Effector CD4-positive, alpha-beta T cell (primary cell): ENCODE results near the gene SERPINB3. TPM values are rescaled to one million over a fixed set of nuclear protein-coding genes. Genes with fewer than 3 reads are reported as not detected.
"Not testable (repeated sequence)": the region's sequence is repeated elsewhere in the genome, so short reads cannot be mapped to it uniquely, and the experiment has no call there.

Source experiments
- DNase-seq: peaks from one replicate; pipeline ENCODE4 v3.0.0-alpha.2; 2020
- total RNA-seq: gene quantifications from one replicate; lab custom pipeline; 2026; lab: John Stamatoyannopoulos, UW

SERPINB3 gene
- not detected for total RNA-seq

DNA sequence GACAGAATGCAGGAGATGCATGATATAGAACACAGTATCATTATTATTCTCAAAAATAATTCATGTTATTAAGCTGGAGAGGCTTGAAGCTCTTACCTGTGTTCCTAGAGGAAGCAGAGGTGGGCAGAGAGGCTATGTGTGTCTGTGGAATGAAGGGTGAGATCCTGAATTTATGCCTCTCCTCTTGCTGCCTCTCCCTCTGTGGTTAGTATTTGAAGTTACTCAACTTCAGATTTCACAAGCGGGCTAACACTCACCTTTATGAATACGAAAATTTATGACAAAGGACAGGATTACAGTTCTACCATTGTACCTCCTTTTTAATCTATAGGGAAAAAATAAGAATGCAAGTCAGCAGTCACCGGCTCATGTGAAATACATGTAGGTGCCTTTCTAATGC, at the start of gene SERPINB3:
SERPINB3 (minus strand) TSS at position 144 of the 400 bp plus-strand sequence. CDS start 677 bp downstream, outside the sequence.
- not testable (repeated sequence) for DNase-seq

GRCh38 chr18:63708650-63709049, 47.0 kb upstream of the SERPINB3 start:
- no peak for DNase-seq

GRCh38 chr18:63707816-63708215, 46.1 kb upstream of the SERPINB3 start:
- DNase-seq: no peak

GRCh38 chr18:63705401-63705800, 43.7 kb upstream of the SERPINB3 start:
- DNase-seq: no peak

GRCh38 chr18:63702660-63703059, 41.0 kb upstream of the SERPINB3 start, which contains the start of gene SERPINB11:
TSS of gene SERPINB11 (plus strand) at chr18:63702960. CDS start at chr18:63710194, 7,234 bp downstream.
- no peak for DNase-seq

DNA sequence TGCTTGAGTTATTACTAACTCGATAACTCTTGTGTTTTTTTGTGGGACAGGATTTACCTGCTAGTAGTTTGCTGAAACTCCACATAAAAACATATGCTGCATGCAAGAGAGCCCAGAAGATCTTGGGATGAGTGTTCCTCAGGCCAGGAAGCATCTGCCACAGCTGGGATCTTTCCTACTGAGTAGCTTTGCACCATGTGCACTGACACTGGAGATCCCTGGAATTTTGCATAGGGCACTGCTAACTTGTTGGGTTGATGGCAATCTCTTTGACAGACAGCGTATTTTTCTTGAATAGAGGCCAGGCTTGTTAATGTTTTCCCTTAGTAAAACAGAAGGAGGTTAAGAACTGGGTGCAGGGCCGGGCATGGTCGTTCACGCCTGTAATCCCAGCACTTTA, 40.3 kb upstream of the SERPINB3 start:
- no peak for DNase-seq

DNA sequence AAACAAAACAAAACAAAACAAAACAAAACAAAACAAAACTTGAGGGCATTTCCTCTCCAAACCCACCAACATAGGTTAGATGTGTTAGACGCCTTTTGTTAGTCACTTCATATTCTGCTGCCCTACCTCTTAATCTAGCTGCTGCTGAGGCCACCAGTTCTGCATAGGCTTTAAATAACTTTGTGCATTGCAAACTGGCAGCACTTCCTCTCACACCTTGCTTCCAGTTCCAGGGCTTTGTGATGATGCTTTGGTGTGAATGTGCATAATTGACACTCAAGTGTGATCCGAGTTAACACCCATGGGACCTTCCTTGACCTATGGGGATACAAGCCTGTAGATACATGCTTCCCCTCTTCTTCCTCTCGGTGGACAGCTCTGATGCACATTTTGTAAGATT, 38.8 kb upstream of the SERPINB3 start:
- DNase-seq: no peak

DNA sequence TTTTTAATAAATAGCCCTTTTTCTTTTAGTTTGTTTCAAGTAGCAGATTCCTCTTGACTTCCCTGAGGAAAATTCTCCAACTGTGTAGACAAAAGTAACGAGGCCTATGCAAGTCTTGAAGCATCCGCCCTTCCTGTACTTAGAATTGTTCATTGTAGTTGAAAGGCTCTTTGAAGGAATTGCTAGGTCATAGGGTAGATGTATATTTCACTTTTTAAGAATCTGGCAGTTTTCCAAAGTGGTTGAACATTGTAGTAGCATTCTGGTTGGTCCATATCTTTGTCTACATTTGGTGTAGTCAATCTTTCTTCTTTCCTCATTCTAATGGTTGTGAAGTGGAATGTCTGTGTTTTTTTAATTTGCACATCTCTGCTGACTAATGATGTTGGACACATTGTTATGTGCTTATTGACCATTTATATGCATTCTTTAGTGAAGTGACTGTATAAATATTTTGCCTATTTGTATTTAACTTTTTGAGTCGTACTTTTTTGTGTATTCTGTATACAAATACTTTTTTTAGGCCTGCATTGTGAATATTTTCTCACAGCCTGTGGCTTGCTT, 35.5 kb upstream of the SERPINB3 start:
- no peak for DNase-seq

- DNase-seq: no peak
Observed at GRCh38 chr18:63689064-63689463, 27.4 kb upstream of the SERPINB3 start.

GRCh38 chr18:63686871-63687270, 25.2 kb upstream of the SERPINB3 start:
- no peak for DNase-seq

GRCh38 chr18:63684718-63685117, 23.0 kb upstream of the SERPINB3 start:
- no peak for DNase-seq

DNA sequence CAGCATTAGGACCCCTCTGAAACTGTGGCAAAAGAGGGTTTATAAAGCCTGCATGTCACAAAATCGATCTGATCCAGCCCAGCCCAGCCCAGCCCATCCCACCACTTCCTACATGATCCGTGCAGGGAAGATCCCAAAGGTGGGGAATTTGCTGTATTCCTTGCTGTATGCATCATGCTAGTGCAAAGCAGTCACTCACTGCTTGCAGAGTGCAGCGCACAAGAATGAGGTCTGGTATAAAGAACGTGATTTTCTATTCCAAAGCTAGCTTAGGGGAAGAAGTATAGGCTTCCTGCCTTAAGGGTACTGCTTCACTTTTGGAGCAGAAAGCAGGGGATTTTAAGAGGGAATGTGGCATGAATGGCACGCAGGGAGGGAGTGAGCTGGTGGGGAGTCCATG, 22.2 kb upstream of the SERPINB3 start:
- DNase-seq: no peak

DNA sequence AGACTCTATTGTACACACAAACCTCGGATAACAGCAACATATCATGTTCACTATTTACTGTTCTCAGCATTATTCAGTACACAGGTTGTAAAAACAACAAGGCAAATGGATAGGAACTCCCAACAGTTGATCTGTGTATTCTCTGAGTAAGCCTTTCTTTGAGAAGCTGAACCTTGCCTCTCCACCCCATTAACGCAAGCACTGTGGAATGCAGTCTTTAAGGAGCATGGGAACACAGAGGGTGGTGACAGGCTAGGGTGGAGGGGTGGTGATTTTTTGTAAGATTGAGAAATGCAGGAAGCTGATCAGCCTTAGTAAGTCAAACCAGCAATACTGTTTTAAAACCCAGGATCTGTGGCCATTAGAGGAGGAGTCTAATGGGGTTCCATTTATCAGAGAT, 21.5 kb upstream of the SERPINB3 start:
- DNase-seq: no peak

DNA sequence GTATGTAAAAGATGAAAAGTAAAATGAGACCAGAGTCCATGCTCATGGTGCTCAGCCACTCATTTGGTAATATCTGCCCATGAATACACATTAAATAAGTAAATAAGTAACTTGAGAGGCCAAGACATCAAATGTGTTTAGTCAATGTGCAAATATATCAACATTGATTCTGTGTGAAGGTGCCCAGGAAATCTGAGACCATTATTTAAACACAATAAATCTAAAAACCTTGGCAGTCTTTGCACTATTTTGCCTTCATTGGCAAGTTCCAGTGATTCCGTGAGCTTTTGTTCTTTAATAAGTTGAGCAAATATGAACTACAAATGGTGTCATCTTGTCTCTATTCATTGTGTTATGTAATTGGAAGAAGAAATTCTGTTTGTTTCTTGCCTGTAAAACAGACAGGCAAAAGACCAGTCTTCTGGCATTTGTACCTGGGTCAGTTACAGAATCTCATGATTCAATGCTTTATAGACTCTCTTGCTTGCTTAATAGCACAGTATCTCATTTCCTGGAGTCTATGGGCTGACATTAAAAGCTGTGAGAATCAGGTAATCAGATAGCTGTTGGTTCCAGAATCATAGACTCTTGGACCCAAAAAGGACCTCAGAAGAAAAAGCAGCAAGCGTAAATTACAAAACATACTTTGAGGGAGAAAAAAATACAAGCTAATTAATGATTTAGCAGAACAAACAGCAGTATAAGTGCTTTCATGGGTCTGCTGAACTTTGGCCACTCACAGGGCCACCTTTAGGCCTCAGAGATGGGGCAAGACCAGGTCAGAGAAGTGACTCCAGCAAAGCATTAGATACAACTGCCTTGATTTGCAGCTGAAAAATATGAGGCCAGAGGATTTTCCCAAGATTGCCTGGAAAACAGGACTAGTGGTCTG, 20.0 kb upstream of the SERPINB3 start:
- DNase-seq: no peak

DNA sequence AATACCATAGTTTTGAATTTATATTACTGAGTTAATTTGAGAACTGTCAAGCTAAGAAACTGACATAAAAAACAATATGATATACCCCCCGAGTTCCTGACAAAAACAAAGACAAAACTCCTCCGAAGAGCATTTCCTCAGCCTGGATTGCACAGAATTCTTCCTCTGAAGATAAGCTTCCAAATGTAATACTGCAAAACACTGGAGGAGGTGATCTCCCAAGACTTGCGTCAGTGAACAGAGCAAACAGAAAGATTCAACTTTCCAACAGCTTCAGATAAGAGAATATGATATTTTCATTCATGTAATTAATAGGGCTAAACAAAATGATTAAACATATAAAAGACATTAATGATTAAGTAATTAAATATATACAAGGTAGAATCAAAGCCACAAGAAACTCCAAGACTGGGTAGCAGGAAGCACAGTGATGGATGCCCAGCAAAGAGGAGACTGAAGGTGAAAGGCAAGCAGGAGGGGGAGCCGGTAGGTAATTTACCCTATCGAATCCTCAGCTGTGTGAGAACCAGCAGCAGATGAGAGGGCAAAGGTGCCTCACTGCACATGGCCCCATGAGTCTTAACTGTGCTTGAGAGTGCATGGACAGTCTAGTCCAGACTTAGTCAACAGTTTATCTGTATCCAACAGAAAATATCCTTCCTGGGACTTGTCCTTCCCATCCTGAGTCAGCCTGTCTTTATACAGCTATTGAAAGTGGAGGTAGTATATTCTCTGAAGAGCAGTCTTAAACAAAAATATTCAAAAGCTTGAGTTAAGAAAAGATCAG, 18.3 kb upstream of the SERPINB3 start:
- no peak for DNase-seq

DNA sequence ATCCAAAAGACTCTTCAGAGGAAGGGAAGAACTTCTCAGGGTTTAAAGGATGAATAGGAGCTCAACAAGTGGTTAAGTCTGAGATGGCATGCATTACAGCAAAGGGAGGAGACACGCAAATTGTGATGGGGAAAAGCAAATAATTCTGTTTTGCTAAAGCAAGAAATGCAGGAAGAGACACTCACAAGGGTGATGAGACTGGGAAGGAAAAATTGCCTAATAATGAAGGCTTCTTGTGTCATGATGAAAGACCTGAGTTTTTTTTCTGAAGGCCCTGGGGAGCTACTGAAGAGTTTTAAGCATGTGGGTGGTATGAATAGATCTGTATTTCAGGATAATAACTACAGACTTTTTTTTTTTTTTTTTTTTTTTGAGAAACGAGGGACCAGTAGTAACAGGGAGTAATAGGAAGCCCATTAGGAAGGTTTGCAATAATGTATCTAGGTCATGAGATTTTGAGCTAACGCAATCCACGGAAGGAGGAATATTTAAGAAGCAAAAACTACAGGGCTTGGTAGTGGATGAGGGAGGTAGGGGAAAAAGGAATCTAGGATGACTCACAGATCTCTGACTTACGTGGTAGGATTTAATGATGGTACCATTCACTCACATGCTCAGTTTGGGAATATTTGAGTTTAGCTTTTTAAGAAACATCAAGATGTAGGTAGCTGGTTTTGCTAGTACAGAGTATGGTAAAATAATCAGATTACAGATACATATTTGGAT, 16.0 kb upstream of the SERPINB3 start:
- DNase-seq: no peak

- DNase-seq: no peak
Observed at GRCh38 chr18:63676526-63677323, 15.0 kb upstream of the SERPINB3 start.

DNA sequence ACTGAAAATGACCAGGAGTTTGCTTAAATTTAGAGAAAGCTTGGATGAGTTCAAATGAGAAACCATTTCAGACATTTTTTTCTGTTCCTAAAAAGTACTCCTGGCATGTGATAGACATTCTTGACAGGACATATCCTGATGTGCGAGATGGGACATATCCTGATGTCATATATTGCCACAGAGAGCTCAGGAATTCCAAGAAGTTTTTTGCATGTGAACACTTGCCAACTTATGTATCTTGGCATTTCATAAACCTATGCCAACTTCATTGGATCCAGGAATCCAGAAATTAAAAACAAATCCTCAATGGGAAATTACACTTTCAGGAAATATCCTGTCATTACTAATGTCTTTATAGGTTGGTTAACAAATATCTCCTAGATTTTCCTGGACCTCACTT, 2.9 kb upstream of the SERPINB3 start:
- DNase-seq: no peak

GRCh38 chr18:63658920-63659319, 2.8 kb downstream of the SERPINB3 start:
- DNase-seq: not testable (repeated sequence)

- not testable (repeated sequence) for DNase-seq
Observed at GRCh38 chr18:63650271-63650670, 11.4 kb downstream of the SERPINB3 start.

DNA sequence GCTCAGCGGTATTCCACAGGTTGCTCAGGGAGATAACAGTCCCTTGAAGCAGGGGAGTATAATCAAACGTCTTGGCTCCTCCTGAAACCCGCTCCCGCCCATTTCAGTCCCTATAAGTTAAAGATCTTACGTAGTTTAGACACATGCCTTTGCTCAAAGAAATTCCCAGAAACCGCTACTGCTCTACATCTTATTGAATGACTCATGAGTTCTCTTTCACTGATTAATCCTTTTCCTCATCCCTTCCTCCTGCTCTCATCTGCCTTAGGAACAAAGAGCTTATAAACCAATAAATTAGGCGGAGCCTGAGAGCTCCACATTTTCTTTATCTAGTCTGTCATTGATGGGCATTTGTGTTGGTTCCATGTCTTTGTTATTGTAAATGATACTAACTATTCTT, 13.5 kb downstream of the SERPINB3 start:
- DNase-seq: no peak

- DNase-seq: no peak
Observed at GRCh38 chr18:63646936-63647335, 14.8 kb downstream of the SERPINB3 start.
